Esophagus squamous epithelium (tissue), 4 donors: ENCODE measurements around the gene PHC2.

Experiments used
- POLR2A ChIP-seq, 4 donors: fragments of 450-650 bp; IDR thresholded peaks; one replicate each; pipeline ENCODE4 v1.6.1; 2017; ENCODE audit warnings: antibody characterized with exemption in 4 of 4, mild to moderate bottlenecking in 4 of 4, moderate library complexity in 3 of 4
- TF ChIP-seq, protein P1 (sequence below), 6 experiments: fragments of 450-650 bp in 4 of 6; fragments of 200-600 bp in 2 of 6; sonication (generic) in 2 of 6; IDR thresholded peaks; one replicate each; pipeline ENCODE4 v1.5.1; 2016 to 2019; ENCODE audit warnings: antibody characterized with exemption in 6 of 6, mild to moderate bottlenecking in 4 of 6, moderate library complexity in 4 of 6

- TF ChIP-seq POLR2A (IDR thresholded peaks at IDR 0.05), result no peak
- TF ChIP-seq, protein P1, sequence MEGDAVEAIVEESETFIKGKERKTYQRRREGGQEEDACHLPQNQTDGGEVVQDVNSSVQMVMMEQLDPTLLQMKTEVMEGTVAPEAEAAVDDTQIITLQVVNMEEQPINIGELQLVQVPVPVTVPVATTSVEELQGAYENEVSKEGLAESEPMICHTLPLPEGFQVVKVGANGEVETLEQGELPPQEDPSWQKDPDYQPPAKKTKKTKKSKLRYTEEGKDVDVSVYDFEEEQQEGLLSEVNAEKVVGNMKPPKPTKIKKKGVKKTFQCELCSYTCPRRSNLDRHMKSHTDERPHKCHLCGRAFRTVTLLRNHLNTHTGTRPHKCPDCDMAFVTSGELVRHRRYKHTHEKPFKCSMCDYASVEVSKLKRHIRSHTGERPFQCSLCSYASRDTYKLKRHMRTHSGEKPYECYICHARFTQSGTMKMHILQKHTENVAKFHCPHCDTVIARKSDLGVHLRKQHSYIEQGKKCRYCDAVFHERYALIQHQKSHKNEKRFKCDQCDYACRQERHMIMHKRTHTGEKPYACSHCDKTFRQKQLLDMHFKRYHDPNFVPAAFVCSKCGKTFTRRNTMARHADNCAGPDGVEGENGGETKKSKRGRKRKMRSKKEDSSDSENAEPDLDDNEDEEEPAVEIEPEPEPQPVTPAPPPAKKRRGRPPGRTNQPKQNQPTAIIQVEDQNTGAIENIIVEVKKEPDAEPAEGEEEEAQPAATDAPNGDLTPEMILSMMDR (IDR thresholded peaks at IDR 0.05), result no peak
Observed at GRCh38 chr1:33287317-33287716, 143.6 kb downstream of the PHC2 start.
